CD8-positive, alpha-beta memory T cell (primary cell): ENCODE data around the gene LSM7. TPM values are rescaled to one million over a fixed set of nuclear protein-coding genes. Genes with fewer than 3 reads are reported as not detected.
A peak's percentile ranks its signal among the peaks of the same experiment; 100 is the strongest.

Experiments used
- CTCF ChIA-PET: fragments of 350-600 bp; sonication (Branson Sonifier 250); formaldehyde crosslinking; loops from one replicate; lab custom pipeline; 2021; ENCODE audit warnings: antibody characterized with exemption; lab: Charles Lee
- POLR2A ChIA-PET: fragments of 350-600 bp; sonication (Branson Sonifier 250); formaldehyde crosslinking; loops from one replicate; lab custom pipeline; 2021; ENCODE audit warnings: antibody characterized with exemption; lab: Charles Lee
- DNase-seq, 5 donors: peaks; one replicate each; pipeline versions ENCODE4 v3.0.0 to v3.0.0-alpha.2; 2020 to 2022; ENCODE audit warnings: mixed read lengths in 1 of 5
- H3K27ac ChIP-seq: one replicate; pipeline ENCODE4 v1.7.0; 2013; ENCODE audit warnings: low read depth, mild to moderate bottlenecking, low read length, moderate library complexity
- H3K27me3 ChIP-seq: 2 replicates; pipeline ENCODE4 v1.7.0; 2013; ENCODE audit warnings: low read length, mild to moderate bottlenecking; ENCODE audit not compliant: insufficient read depth, poor library complexity, severe bottlenecking
- H3K36me3 ChIP-seq: 2 replicates; pipeline ENCODE4 v1.7.0; 2013; ENCODE audit warnings: mild to moderate bottlenecking, low read length, moderate library complexity; ENCODE audit not compliant: insufficient read depth
- H3K4me1 ChIP-seq: 2 replicates; pipeline ENCODE4 v1.7.0; 2013; ENCODE audit warnings: mild to moderate bottlenecking, low read length, moderate library complexity; ENCODE audit not compliant: insufficient read depth
- H3K4me3 ChIP-seq: 2 replicates; pipeline ENCODE4 v1.7.0; 2013; ENCODE audit warnings: mild to moderate bottlenecking, low read length
- H3K9me3 ChIP-seq: 2 replicates; pipeline ENCODE4 v1.7.0; 2013; ENCODE audit warnings: mild to moderate bottlenecking, low read length
- H3K27ac Mint-ChIP-seq, 8 donors: one replicate each; pipeline ENCODE4 v1.8.0; 2020 to 2021; ENCODE audit warnings: mixed read lengths in 8 of 8, mild to moderate bottlenecking in 6 of 8, inconsistent platforms in 3 of 8, moderate library complexity in 3 of 8
- H3K27me3 Mint-ChIP-seq, 2 donors: one replicate each; pipeline ENCODE4 v1.8.0; 2020 to 2021; ENCODE audit warnings: mixed read lengths in 2 of 2, mild to moderate bottlenecking in 1 of 2, moderate library complexity in 1 of 2
- H3K36me3 Mint-ChIP-seq, 3 donors: one replicate each; pipeline ENCODE4 v1.8.0; 2020 to 2021; ENCODE audit warnings: mixed read lengths in 3 of 3, inconsistent platforms in 1 of 3, mild to moderate bottlenecking in 1 of 3
- H3K4me1 Mint-ChIP-seq, 3 donors: one replicate each; pipeline ENCODE4 v1.8.0; 2020 to 2021; ENCODE audit warnings: mixed read lengths in 3 of 3, inconsistent platforms in 1 of 3, mild to moderate bottlenecking in 1 of 3
- H3K4me3 Mint-ChIP-seq, 7 donors: one replicate each; pipeline ENCODE4 v1.8.0; 2020 to 2021; ENCODE audit warnings: mixed read lengths in 7 of 7, mild to moderate bottlenecking in 6 of 7, moderate library complexity in 4 of 7, inconsistent platforms in 2 of 7
- H3K9me3 Mint-ChIP-seq, 5 donors: one replicate each; pipeline ENCODE4 v1.8.0; 2020 to 2022; ENCODE audit warnings: mixed read lengths in 5 of 5, mild to moderate bottlenecking in 3 of 5, moderate library complexity in 2 of 5, inconsistent platforms in 1 of 5
- polyA plus RNA-seq: library from polyadenylated mRNA; unstranded; fragments of 300-500 nt; fragmentation: Illumina TruSeq; gene quantifications from one replicate; pipeline ENCODE4 v1.2.3, GENCODE V29; 2021
- total RNA-seq, 2 experiments: library from RNA; stranded (reverse); gene quantifications; one replicate each; pipeline ENCODE4 v1.2.3, GENCODE V29; 2021

The LSM7 gene
- total and polyA plus RNA-seq, 3 experiments from 2014 or later: 162 to 168 (median 163) TPM

GRCh38 chr19:2273356-2274184 lies 54.8 kb downstream of the LSM7 start:
- peaks cover 0 to 52% (median 9%) of the 10 kb centered on the region in 3 donors for H3K36me3 Mint-ChIP-seq
- Histone ChIP-seq H3K27ac (peak overlapping the region; percentile 70), H3K4me1 (peaks cover 39% of the 10 kb centered on the region), H3K9me3 (no peaks in the 10 kb centered on the region), H3K4me3 (peak overlapping the region; percentile 51), H3K27me3 (no peaks in the 10 kb centered on the region), H3K36me3 (peaks cover 13% of the 10 kb centered on the region)
- H3K9me3 Mint-ChIP-seq: peaks cover 0 to 3% (median 0%) of the 10 kb centered on the region in 5 donors
- peaks cover 29 to 43% (median 32%) of the 10 kb centered on the region in 3 donors for H3K4me1 Mint-ChIP-seq
- CTCF ChIA-PET: interaction anchor here (0.8 to 6.8 kb wide), 16 partner anchors 11 to 136 kb away, joined by 3 to 70 read pairs (median 12); partner anchors contain the start of genes PEAK3, PLEKHJ1 and SF3A2
- peak; percentile 75 to 88 (median 79) for DNase-seq
- H3K27me3 Mint-ChIP-seq: peaks cover 0 to 7% of the 10 kb centered on the region in 2 donors
- peak overlapping the region; percentile 70 to 96 (median 86) for H3K27ac Mint-ChIP-seq
- H3K4me3 Mint-ChIP-seq: peak overlapping the region; percentile 61 to 99 (median 77)
- POLR2A ChIA-PET: interaction anchor here (0.5 to 7.8 kb wide), 9 partner anchors 9 to 204 kb away, joined by 3 to 73 read pairs (median 4); partner anchors contain the start of genes PEAK3 and SF3A2

Other genes with a start within 250 kb of the LSM7 start
- 100 to 1,000 TPM; 171 to 188 TPM for gene MOB3A, start 232.3 kb downstream of the LSM7 start, total RNA-seq
- 106 TPM for gene MOB3A, start 232.3 kb downstream of the LSM7 start, polyA plus RNA-seq
- gene IZUMO4, start 231.7 kb downstream of the LSM7 start, total RNA-seq: 1 to 10 TPM; 8.9 to 9.7 TPM
- gene IZUMO4, start 231.7 kb downstream of the LSM7 start, polyA plus RNA-seq: 0.58 TPM
- gene AP3D1, start 177.0 kb downstream of the LSM7 start, total RNA-seq: 10 to 100 TPM; 96.5 to 99.2 TPM
- 44.2 TPM for gene AP3D1, start 177.0 kb downstream of the LSM7 start, polyA plus RNA-seq
- 10 to 100 TPM; 82.0 to 84.9 TPM for gene DOT1L, start 164.7 kb downstream of the LSM7 start, total RNA-seq
- gene DOT1L, start 164.7 kb downstream of the LSM7 start, polyA plus RNA-seq: 1.2 TPM
- 10 to 100 TPM; 96.6 to 99.1 TPM for gene PLEKHJ1, start 92.3 kb downstream of the LSM7 start, total RNA-seq
- gene PLEKHJ1, start 92.3 kb downstream of the LSM7 start, polyA plus RNA-seq: 120 TPM
- gene SF3A2, start 91.8 kb downstream of the LSM7 start, total RNA-seq: 100 to 1,000 TPM; 131 to 138 TPM
- gene SF3A2, start 91.8 kb downstream of the LSM7 start, polyA plus RNA-seq: 36.2 TPM
- gene AMH, start 79.3 kb downstream of the LSM7 start, total RNA-seq: 1 to 10 TPM; 5.9 to 7.4 TPM
- not detected for gene AMH, start 79.3 kb downstream of the LSM7 start, polyA plus RNA-seq
- 1 to 10 TPM in 1 of 2 experiments, under 1 TPM in 1; 0.73 to 1.0 TPM for gene JSRP1, start 72.2 kb downstream of the LSM7 start, total RNA-seq
- 0.91 TPM for gene JSRP1, start 72.2 kb downstream of the LSM7 start, polyA plus RNA-seq
- gene PEAK3, start 46.4 kb downstream of the LSM7 start, total RNA-seq: not detected
- 0.79 TPM for gene PEAK3, start 46.4 kb downstream of the LSM7 start, polyA plus RNA-seq
- under 1 TPM; 0.09 to 0.15 TPM for gene LINGO3, start 20.4 kb downstream of the LSM7 start, total RNA-seq
- gene LINGO3, start 20.4 kb downstream of the LSM7 start, polyA plus RNA-seq: 9.2 TPM
- gene SPPL2B, start 98 bp upstream of the LSM7 start, total RNA-seq: 10 to 100 TPM; 39.0 to 41.4 TPM
- gene SPPL2B, start 98 bp upstream of the LSM7 start, polyA plus RNA-seq: 8.4 TPM
- gene TMPRSS9, start 31.7 kb upstream of the LSM7 start, total RNA-seq: not detected
- gene TMPRSS9, start 31.7 kb upstream of the LSM7 start, polyA plus RNA-seq: not detected
- gene TIMM13, start 99.0 kb upstream of the LSM7 start, total RNA-seq: 100 to 1,000 TPM; 154 to 169 TPM
- 71.0 TPM for gene TIMM13, start 99.0 kb upstream of the LSM7 start, polyA plus RNA-seq
- gene LMNB2, start 128.4 kb upstream of the LSM7 start, total RNA-seq: 100 to 1,000 TPM; 110 to 116 TPM
- gene LMNB2, start 128.4 kb upstream of the LSM7 start, polyA plus RNA-seq: 13.1 TPM
- gene GADD45B, start 147.5 kb upstream of the LSM7 start, total RNA-seq: 10 to 100 TPM; 51.1 to 53.7 TPM
- 90.7 TPM for gene GADD45B, start 147.5 kb upstream of the LSM7 start, polyA plus RNA-seq